Measurements from ENCODE around the gene TIAM2.

DNA sequence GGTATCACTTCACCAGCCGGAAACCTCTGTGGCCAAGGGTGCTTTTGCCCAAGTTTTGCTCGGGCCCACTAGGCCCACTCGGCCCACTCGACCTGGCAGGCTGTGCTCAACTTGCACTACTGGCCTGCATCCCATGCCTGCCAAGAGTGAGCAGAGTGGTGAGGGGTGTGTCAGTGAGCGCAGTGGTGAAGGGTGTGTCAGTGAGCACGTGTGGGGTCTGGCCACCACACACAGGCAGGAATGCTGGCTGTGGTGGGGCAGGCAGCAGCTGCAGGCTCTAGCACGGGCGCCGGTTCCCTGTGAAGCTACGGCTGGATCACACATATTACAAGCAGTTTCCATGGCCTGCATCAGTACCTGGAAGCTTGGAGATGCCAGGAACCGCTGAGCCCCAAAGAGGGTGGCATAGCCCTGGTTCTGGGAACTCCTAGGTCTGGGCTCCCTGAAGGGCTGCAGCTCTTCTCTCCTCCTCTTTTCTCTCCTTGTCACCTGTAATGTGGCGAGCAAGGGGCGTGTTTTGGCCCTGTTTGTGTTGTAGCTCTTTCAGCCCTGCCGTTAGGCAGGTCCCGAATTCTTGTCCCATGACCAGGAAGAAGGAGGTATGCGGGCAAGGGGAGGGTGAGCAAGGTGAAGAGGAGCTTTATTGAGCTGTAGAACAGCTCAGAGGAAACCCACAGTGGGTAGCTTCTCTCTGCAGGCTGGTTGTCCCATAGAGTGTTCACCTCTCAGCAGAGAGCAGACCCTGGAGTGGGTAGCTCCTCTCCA is 217.7 kb downstream of the TIAM2 start:
- TF ChIP-seq, protein P1, sequence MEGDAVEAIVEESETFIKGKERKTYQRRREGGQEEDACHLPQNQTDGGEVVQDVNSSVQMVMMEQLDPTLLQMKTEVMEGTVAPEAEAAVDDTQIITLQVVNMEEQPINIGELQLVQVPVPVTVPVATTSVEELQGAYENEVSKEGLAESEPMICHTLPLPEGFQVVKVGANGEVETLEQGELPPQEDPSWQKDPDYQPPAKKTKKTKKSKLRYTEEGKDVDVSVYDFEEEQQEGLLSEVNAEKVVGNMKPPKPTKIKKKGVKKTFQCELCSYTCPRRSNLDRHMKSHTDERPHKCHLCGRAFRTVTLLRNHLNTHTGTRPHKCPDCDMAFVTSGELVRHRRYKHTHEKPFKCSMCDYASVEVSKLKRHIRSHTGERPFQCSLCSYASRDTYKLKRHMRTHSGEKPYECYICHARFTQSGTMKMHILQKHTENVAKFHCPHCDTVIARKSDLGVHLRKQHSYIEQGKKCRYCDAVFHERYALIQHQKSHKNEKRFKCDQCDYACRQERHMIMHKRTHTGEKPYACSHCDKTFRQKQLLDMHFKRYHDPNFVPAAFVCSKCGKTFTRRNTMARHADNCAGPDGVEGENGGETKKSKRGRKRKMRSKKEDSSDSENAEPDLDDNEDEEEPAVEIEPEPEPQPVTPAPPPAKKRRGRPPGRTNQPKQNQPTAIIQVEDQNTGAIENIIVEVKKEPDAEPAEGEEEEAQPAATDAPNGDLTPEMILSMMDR (IDR thresholded peaks at IDR 0.05), result no peak
- no peak for TF ChIP-seq POLR2A (IDR thresholded peaks at IDR 0.05)
- no peak for TF ChIP-seq EP300 (IDR thresholded peaks at IDR 0.05)

Data from sigmoid colon (tissue), 4 donors.